Stimulated activated naive B cell treated with anti-CD40 and anti-IgM and Interleukin-4, amounts not matched to agents 10 μg/mL and 1 μg/mL and 100 μg/mL, for 72 hours (primary cell): ENCODE measurements around the gene ETV2.
A peak's percentile ranks its signal among the peaks of the same experiment; 100 is the strongest.
"Not testable (repeated sequence)": the region's sequence is repeated elsewhere in the genome, so short reads cannot be mapped to it uniquely, and the experiment has no call there.

Source experiments
- ATAC-seq, 2 donors: fragments of 150-1000 bp; cut with Tn5 transposase; replicated peaks; 2 replicates each; pipeline ENCODE4 v1.10.0; 2021; ENCODE audit warnings: moderate library complexity in 1 of 2
- DNase-seq: peaks from one replicate; pipeline ENCODE4 v3.0.0; 2021
- H3K27ac Mint-ChIP-seq: one replicate; pipeline ENCODE4 v1.8.0; 2022; ENCODE audit warnings: mild to moderate bottlenecking, mixed read lengths
- H3K27me3 Mint-ChIP-seq, 2 donors: one replicate each; pipeline ENCODE4 v1.8.0; 2022; ENCODE audit warnings: mixed read lengths in 2 of 2
- H3K36me3 Mint-ChIP-seq, 2 donors: one replicate each; pipeline ENCODE4 v1.8.0; 2022; ENCODE audit warnings: mixed read lengths in 2 of 2, mild to moderate bottlenecking in 1 of 2
- H3K4me1 Mint-ChIP-seq, 2 donors: one replicate each; pipeline ENCODE4 v1.8.0; 2022; ENCODE audit warnings: mixed read lengths in 2 of 2, mild to moderate bottlenecking in 1 of 2
- H3K4me3 Mint-ChIP-seq, 2 donors: one replicate each; pipeline ENCODE4 v1.8.0; 2022; ENCODE audit warnings: mild to moderate bottlenecking in 2 of 2, mixed read lengths in 2 of 2, moderate library complexity in 1 of 2
- H3K9me3 Mint-ChIP-seq, 2 donors: one replicate each; pipeline ENCODE4 v1.8.0; 2022; ENCODE audit warnings: mixed read lengths in 2 of 2, mild to moderate bottlenecking in 1 of 2

Gene ETV2

DNA sequence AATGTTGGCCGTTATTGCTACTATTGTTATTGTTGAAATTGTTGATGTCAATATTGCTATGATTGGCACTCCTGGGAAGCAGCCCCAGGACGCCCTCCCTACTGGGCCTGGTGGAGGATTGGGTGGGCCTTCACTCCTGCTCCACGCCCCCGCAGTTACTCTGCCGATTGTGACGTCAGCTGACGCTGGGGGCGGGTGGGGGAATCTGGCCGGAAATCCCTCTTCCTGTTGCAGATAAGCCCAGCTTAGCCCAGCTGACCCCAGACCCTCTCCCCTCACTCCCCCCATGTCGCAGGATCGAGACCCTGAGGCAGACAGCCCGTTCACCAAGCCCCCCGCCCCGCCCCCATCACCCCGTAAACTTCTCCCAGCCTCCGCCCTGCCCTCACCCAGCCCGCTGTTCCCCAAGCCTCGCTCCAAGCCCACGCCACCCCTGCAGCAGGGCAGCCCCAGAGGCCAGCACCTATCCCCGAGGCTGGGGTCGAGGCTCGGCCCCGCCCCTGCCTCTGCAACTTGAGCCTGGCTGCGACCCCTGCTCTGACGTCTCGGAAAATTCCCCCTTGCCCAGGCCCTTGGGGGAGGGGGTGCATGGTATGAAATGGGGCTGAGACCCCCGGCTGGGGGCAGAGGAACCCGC is at the start of gene ETV2:
Gene ETV2 (plus strand): TSS at position 231 of the 637 bp plus-strand sequence. CDS start 716 bp downstream, outside the sequence.
- no peaks in the 10 kb centered on the region for H3K9me3 Mint-ChIP-seq
- peaks cover 16 to 18% of the 10 kb centered on the region in 2 donors for H3K36me3 Mint-ChIP-seq
- H3K4me1 Mint-ChIP-seq: peaks cover 20 to 45% of the 10 kb centered on the region in 2 donors
- H3K27ac Mint-ChIP-seq: peak within 1 kb of the TSS; percentile 42
- H3K27me3 Mint-ChIP-seq: no peaks in the 10 kb centered on the region
- DNase-seq: no peak
- no peak for ATAC-seq
- H3K4me3 Mint-ChIP-seq: peak within 1 kb of the TSS; percentile 66 to 78

- Mint-ChIP-seq H3K9me3 (no peaks in the 10 kb centered on the region), H3K27ac (no peak overlapping the region), H3K4me3 (no peak overlapping the region), H3K27me3 (peaks cover 18 to 20% of the 10 kb centered on the region in 2 donors), H3K36me3 (no peaks in the 10 kb centered on the region), H3K4me1 (peaks cover 0 to 3% of the 10 kb centered on the region in 2 donors)
- DNase-seq (no peak), ATAC-seq (peak in 1 of 2 donors; percentile 38)
These were observed 49.3 kb upstream of the ETV2 start for GRCh38 chr19:35592226-35592625.

- H3K9me3 Mint-ChIP-seq, H3K36me3 Mint-ChIP-seq, DNase-seq, ATAC-seq, H3K27ac Mint-ChIP-seq, H3K4me3 Mint-ChIP-seq, H3K4me1 Mint-ChIP-seq: not testable (repeated sequence)
- H3K27me3 Mint-ChIP-seq: peaks cover 13 to 24% of the 10 kb centered on the region in 2 donors
These were observed 46.5 kb upstream of the ETV2 start for GRCh38 chr19:35595026-35595425.

DNA sequence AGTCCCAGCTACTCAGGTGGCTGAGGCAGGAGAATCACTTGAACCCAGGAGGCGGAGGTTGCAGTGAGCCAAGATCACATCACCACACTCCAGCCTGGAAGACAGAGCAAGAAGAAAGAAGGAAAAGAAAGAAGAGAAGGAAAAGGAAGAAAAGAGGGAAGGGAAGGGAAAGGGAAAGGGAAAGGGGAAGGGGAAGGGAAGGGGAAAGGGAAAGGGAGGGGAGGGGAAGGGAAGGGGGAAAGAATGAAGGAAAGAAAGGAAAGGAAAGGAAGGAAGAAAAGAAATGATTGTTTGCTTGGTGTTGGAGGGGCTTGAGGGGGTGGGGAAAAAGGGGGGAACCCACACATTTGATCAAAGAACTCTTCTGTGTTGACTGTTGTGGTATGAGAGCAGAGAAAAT is 45.6 kb upstream of the ETV2 start:
- H3K4me3 Mint-ChIP-seq: no peak overlapping the region
- ATAC-seq (no peak), DNase-seq (no peak)
- no peaks in the 10 kb centered on the region for H3K36me3 Mint-ChIP-seq
- H3K4me1 Mint-ChIP-seq: peaks cover 0 to 3% of the 10 kb centered on the region in 2 donors
- H3K27ac Mint-ChIP-seq: no peak overlapping the region
- no peaks in the 10 kb centered on the region for H3K9me3 Mint-ChIP-seq
- peaks cover 17 to 33% of the 10 kb centered on the region in 2 donors for H3K27me3 Mint-ChIP-seq

- Mint-ChIP-seq H3K36me3 (no peaks in the 10 kb centered on the region), H3K9me3 (no peaks in the 10 kb centered on the region), H3K4me1 (peaks cover 0 to 3% of the 10 kb centered on the region in 2 donors), H3K4me3 (no peak overlapping the region), H3K27ac (no peak overlapping the region), H3K27me3 (peaks cover 21 to 38% of the 10 kb centered on the region in 2 donors)
- ATAC-seq (peak; percentile 62 to 83), DNase-seq (no peak)
These were observed 45.1 kb upstream of the ETV2 start for GRCh38 chr19:35596366-35596999.

DNA sequence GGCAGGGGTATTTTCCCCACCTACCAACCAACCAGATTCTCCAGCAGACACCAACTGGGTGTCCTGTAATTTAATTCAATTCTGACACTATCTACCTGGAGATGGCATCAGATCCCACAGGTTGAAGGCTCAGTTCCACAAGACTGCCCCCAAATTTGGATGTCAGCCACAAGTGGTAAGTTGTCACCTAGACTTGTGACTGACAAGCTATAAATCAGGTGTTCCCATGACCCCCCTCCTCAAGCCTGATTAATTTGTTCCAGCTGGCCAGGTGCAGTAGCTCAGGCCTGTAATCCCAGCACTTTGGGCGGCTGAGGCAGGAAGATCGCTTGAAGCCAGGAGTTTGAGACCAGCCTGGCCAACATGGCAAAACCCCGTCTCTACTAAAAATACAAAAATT is 39.6 kb upstream of the ETV2 start:
- Mint-ChIP-seq H3K9me3 (no peaks in the 10 kb centered on the region), H3K27ac (no peak overlapping the region), H3K4me3 (no peak overlapping the region), H3K27me3 (peaks cover 14 to 24% of the 10 kb centered on the region in 2 donors), H3K36me3 (no peaks in the 10 kb centered on the region), H3K4me1 (no peaks in the 10 kb centered on the region)
- no peak for DNase-seq
- ATAC-seq: no peak

DNA sequence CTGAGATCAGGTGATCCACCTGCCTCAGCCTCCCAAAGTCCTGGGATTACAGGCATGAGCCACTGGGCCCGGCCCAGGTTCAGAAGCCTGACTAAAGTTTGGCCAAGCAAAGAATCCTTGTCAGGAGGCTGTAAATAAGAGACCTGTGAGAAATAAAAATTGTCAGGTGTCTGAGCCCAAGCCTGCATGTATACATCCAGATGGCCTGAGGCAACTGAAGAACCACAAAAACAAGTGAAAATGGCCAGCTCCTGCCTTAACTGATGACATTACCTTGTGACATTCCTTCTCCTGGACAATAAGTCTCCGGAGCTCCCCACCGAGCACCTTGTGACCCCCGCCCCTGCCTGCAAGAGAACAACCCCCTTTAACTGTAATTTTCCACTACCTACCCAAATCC is 37.1 kb upstream of the ETV2 start:
- DNase-seq, H3K4me3 Mint-ChIP-seq, H3K9me3 Mint-ChIP-seq: not testable (repeated sequence)

DNA sequence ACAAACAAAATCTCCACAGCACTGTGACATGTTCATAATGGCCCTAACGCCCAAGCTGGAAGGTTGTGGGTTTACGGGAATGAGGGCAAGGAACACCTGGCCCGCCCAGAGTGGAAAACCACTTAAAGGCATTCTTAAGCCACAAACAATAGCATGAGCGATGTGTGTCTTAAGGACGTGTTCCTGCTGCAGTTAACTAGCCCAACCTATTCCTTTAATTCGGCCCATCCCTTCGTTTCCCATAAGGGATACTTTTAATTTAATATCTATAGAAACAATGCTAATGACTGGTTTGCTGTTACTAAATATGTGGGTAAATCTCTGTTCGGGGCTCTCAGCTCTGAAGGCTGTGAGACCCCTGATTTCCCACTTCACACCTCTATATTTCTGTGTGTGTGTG is 34.4 kb upstream of the ETV2 start:
- not testable (repeated sequence) for DNase-seq, ATAC-seq, H3K27me3 Mint-ChIP-seq, H3K9me3 Mint-ChIP-seq, H3K4me3 Mint-ChIP-seq, H3K27ac Mint-ChIP-seq, H3K36me3 Mint-ChIP-seq
- H3K4me1 Mint-ChIP-seq: peaks cover 19 to 21% of the 10 kb centered on the region in 2 donors

More for the DNA sequence above, 37.1 kb upstream of the ETV2 start:
- not testable (repeated sequence) for H3K4me1 Mint-ChIP-seq, H3K36me3 Mint-ChIP-seq, H3K27ac Mint-ChIP-seq, ATAC-seq
- H3K27me3 Mint-ChIP-seq: peaks cover 8 to 18% of the 10 kb centered on the region in 2 donors

- no peak overlapping the region for H3K4me3 Mint-ChIP-seq
- DNase-seq (no peak), ATAC-seq (no peak)
- H3K36me3 Mint-ChIP-seq: peaks cover 2 to 6% of the 10 kb centered on the region in 2 donors
- no peak overlapping the region for H3K27ac Mint-ChIP-seq
- peaks cover 2 to 7% of the 10 kb centered on the region in 2 donors for H3K9me3 Mint-ChIP-seq
- peaks cover 24% of the 10 kb centered on the region in 2 donors for H3K4me1 Mint-ChIP-seq
- no peaks in the 10 kb centered on the region for H3K27me3 Mint-ChIP-seq
These were observed 33.9 kb upstream of the ETV2 start for GRCh38 chr19:35607661-35608060.

- peak overlapping the region; percentile 89 for H3K27ac Mint-ChIP-seq
- DNase-seq (no peak), ATAC-seq (peak in 1 of 2 donors; percentile 21)
- H3K4me3 Mint-ChIP-seq: no peak overlapping the region
- H3K4me1 Mint-ChIP-seq: peaks cover 24 to 27% of the 10 kb centered on the region in 2 donors
- H3K9me3 Mint-ChIP-seq: peaks cover 2 to 7% of the 10 kb centered on the region in 2 donors
- H3K36me3 Mint-ChIP-seq: peaks cover 2 to 6% of the 10 kb centered on the region in 2 donors
- H3K27me3 Mint-ChIP-seq: no peaks in the 10 kb centered on the region
These were observed 33.3 kb upstream of the ETV2 start for GRCh38 chr19:35608251-35608650.

DNA sequence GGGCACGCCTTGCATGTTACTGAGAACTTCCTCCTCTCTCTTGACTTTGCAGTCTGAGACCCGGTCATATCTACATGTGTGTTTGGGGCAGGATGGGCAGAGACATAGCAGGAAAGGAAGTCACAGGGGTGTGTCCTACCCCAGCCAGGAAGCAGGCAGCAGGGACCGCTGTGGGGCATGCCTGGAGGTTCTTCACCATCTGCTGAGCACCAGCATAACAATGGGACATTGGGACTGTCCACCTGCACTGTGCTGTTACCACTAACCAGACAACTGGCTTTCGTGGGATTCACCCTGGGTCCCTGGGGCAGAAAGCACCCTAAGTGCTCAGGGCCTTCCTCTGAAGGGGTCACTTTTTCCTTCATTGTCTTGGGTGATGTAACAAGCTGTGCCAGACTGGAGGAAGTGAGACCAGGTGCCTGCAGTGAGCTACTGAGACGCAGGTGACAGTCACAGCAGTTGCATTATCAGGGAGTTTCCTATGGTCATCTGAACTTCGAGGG is 31.6 kb upstream of the ETV2 start:
- H3K4me3 Mint-ChIP-seq: no peak overlapping the region
- H3K4me1 Mint-ChIP-seq: peaks cover 28 to 34% of the 10 kb centered on the region in 2 donors
- DNase-seq (peak; percentile 62), ATAC-seq (peak; percentile 71 to 74)
- H3K9me3 Mint-ChIP-seq: peaks cover 2 to 7% of the 10 kb centered on the region in 2 donors
- peak overlapping the region; percentile 85 for H3K27ac Mint-ChIP-seq
- peaks cover 2 to 10% of the 10 kb centered on the region in 2 donors for H3K36me3 Mint-ChIP-seq
- H3K27me3 Mint-ChIP-seq: no peaks in the 10 kb centered on the region

- peaks cover 2 to 7% of the 10 kb centered on the region in 2 donors for H3K9me3 Mint-ChIP-seq
- H3K36me3 Mint-ChIP-seq: peaks cover 10 to 27% of the 10 kb centered on the region in 2 donors
- H3K27me3 Mint-ChIP-seq: no peaks in the 10 kb centered on the region
- no peak for DNase-seq
- peak overlapping the region; percentile 93 for H3K27ac Mint-ChIP-seq
- ATAC-seq: peak; percentile 0
- H3K4me1 Mint-ChIP-seq: peaks cover 28 to 38% of the 10 kb centered on the region in 2 donors
- H3K4me3 Mint-ChIP-seq: peak overlapping the region; percentile 90 to 96
These were observed 29.4 kb upstream of the ETV2 start for GRCh38 chr19:35612224-35612558.

- DNase-seq (peak; percentile 93), ATAC-seq (peak; percentile 85 to 90)
- Mint-ChIP-seq H3K4me3 (peak within 1 kb of the TSS; percentile 90 to 96), H3K36me3 (peaks cover 10 to 31% of the 10 kb centered on the region in 2 donors), H3K27ac (peak within 1 kb of the TSS; percentile 93), H3K9me3 (peaks cover 2 to 7% of the 10 kb centered on the region in 2 donors), H3K4me1 (peaks cover 28 to 38% of the 10 kb centered on the region in 2 donors), H3K27me3 (no peaks in the 10 kb centered on the region)
These were observed 28.8 kb upstream of the ETV2 start, which contains the start of gene HAUS5 for GRCh38 chr19:35612559-35613321. HAUS5 (plus strand) TSS chr19:35612735; CDS start chr19:35612795, 60 bp downstream.

DNA sequence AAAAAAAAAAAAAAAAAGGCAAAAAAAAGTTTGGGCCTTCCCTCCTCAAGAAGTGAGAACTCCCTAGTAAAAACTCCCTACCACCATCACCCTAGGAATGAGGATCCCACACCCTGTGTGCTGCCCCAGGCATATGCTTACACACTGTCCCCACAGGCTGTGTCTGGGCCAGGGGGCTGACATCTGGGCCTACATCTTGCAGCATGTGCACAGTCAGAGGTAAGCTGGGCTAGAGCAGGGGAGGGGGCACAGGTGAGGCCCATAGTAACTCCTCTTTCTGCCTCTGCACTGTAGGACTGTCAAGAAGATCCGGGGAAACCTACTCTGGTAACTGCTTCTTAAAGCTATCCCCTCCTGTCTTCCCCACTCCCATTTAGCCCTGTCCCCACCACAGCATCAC is 28.0 kb upstream of the ETV2 start:
- ATAC-seq (no peak), DNase-seq (no peak)
- peaks cover 24 to 38% of the 10 kb centered on the region in 2 donors for H3K4me1 Mint-ChIP-seq
- peaks cover 12 to 32% of the 10 kb centered on the region in 2 donors for H3K36me3 Mint-ChIP-seq
- peak overlapping the region; percentile 90 to 96 for H3K4me3 Mint-ChIP-seq
- H3K27ac Mint-ChIP-seq: peak overlapping the region; percentile 93
- peaks cover 0 to 2% of the 10 kb centered on the region in 2 donors for H3K9me3 Mint-ChIP-seq
- no peaks in the 10 kb centered on the region for H3K27me3 Mint-ChIP-seq
